A673 (cell line): ENCODE data around the gene COL4A2. TPM values are rescaled to one million over a fixed set of nuclear protein-coding genes. Genes with fewer than 3 reads are reported as not detected.

Source experiments
- BruUV-seq: library from RNA; stranded (reverse); fragments of 400-500 nt; replicated peaks from 2 replicates; lab custom pipeline; 2021; lab: Mats Ljungman, UMichigan
- CTCF ChIA-PET: fragments of 300-600 bp; sonication (Branson Sonifier 250); formaldehyde crosslinking; loops from one replicate; lab custom pipeline; 2022; ENCODE audit warnings: antibody characterized with exemption; lab: Charles Lee
- POLR2A ChIA-PET: fragments of 300-600 bp; sonication (Branson Sonifier 250); formaldehyde crosslinking; loops from one replicate; lab custom pipeline; 2022; ENCODE audit warnings: antibody characterized with exemption; ENCODE audit not compliant: low non-redundant PET; lab: Charles Lee
- DNase-seq: peaks from one replicate; pipeline ENCODE4 v3.0.0-alpha.2; 2015; ENCODE audit warnings: low spot score
- H3K27ac ChIP-seq: fragments of 200-600 bp; sonication (generic); 2 replicates; pipeline ENCODE4 v1.5.1; 2016; ENCODE audit warnings: mixed run types, low read depth, mild to moderate bottlenecking, mixed read lengths, antibody characterized with exemption, low read length; ENCODE audit not compliant: poor library complexity, severe bottlenecking
- H3K27me3 ChIP-seq: fragments of 200-600 bp; sonication (generic); replicated peaks from 2 replicates; pipeline ENCODE4 v1.6.1; 2017; ENCODE audit warnings: mixed run types, low read depth, mild to moderate bottlenecking, mixed read lengths, antibody characterized with exemption, low read length; ENCODE audit not compliant: insufficient read depth, poor library complexity
- H3K36me3 ChIP-seq: fragments of 200-600 bp; sonication (generic); 2 replicates; pipeline ENCODE4 v1.6.1; 2016; ENCODE audit warnings: mixed run types, mild to moderate bottlenecking, mixed read lengths, antibody characterized with exemption, low read length; ENCODE audit not compliant: insufficient read depth, poor library complexity, severe bottlenecking
- H3K4me1 ChIP-seq: fragments of 200-600 bp; sonication (generic); 2 replicates; pipeline ENCODE4 v1.6.1; 2017; ENCODE audit warnings: mixed run types, mild to moderate bottlenecking, mixed read lengths, antibody characterized with exemption, low read length; ENCODE audit not compliant: insufficient read depth, poor library complexity, severe bottlenecking
- H3K4me3 ChIP-seq: fragments of 200-600 bp; sonication (generic); 2 replicates; pipeline ENCODE4 v1.5.1; 2016; ENCODE audit warnings: low read depth, mixed run types, mild to moderate bottlenecking, mixed read lengths, low read length; ENCODE audit not compliant: poor library complexity, severe bottlenecking
- H3K9me3 ChIP-seq: fragments of 200-600 bp; sonication (generic); 2 replicates; pipeline ENCODE4 v1.6.1; 2016; ENCODE audit warnings: mixed run types, low read depth, mild to moderate bottlenecking, mixed read lengths, antibody characterized with exemption, low read length; ENCODE audit not compliant: poor library complexity, severe bottlenecking
- EZH2 ChIP-seq: fragments of 200-600 bp; sonication (generic); IDR thresholded peaks from 2 replicates; pipeline ENCODE4 v1.6.1; 2017; ENCODE audit warnings: borderline replicate concordance, low read depth, mild to moderate bottlenecking, mixed read lengths, antibody characterized with exemption, low read length; ENCODE audit not compliant: poor library complexity, severe bottlenecking
- intact Hi-C: fragments of 100-400 bp; cut with micrococcal nuclease; formaldehyde crosslinking; loops from one replicate; pipeline ENCODE4 v1.10.0; 2022; ENCODE audit not compliant: unreplicated experiment
- total RNA-seq: library from RNA; stranded (reverse); gene quantifications from 2 replicates; pipeline ENCODE4 v1.2.3, GENCODE V29; 2021
- TF ChIP-seq, protein P1 (sequence below): fragments of 300-800, 200-600 bp; sonication (generic); conservative IDR thresholded peaks from 2 replicates; pipeline ENCODE4 v1.5.1; 2017; ENCODE audit warnings: low read depth, mild to moderate bottlenecking, antibody characterized with exemption, low read length, moderate library complexity, mixed read lengths

The COL4A2 gene
- total RNA-seq, 1 experiment from 2014 or later = 184 TPM

DNA sequence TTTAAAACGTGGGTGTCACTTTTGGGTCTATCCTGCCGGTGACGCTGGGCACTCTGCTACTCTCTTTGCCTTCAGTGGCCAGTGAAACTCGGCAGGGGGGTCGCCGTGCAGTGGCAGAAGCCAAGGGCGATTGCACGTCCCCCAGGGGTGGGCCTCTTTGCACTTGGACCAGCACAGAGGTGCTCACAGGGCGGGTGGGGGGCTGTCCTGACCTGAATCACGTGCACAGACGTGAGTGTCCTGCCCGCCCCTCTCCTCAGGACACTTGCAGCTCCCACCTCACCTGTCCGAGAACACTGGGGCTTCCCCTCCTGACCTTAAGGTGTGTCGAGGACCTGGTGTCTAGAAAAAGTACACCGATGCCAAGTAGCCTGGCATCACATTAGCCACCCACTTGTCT, 16.3 kb upstream of the COL4A2 start:
- no peak for TF ChIP-seq EZH2
- TF ChIP-seq, protein P1, sequence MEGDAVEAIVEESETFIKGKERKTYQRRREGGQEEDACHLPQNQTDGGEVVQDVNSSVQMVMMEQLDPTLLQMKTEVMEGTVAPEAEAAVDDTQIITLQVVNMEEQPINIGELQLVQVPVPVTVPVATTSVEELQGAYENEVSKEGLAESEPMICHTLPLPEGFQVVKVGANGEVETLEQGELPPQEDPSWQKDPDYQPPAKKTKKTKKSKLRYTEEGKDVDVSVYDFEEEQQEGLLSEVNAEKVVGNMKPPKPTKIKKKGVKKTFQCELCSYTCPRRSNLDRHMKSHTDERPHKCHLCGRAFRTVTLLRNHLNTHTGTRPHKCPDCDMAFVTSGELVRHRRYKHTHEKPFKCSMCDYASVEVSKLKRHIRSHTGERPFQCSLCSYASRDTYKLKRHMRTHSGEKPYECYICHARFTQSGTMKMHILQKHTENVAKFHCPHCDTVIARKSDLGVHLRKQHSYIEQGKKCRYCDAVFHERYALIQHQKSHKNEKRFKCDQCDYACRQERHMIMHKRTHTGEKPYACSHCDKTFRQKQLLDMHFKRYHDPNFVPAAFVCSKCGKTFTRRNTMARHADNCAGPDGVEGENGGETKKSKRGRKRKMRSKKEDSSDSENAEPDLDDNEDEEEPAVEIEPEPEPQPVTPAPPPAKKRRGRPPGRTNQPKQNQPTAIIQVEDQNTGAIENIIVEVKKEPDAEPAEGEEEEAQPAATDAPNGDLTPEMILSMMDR = no peak
- no TSS peak for BruUV-seq
- POLR2A ChIA-PET = no interaction called here
- Histone ChIP-seq H3K4me1 (no peaks in the 10 kb centered on the region), H3K27me3 (no peaks in the 10 kb centered on the region), H3K4me3 (no peak overlapping the region), H3K9me3 (no peaks in the 10 kb centered on the region), H3K36me3 (no peaks in the 10 kb centered on the region), H3K27ac (no peak overlapping the region)
- no peak for DNase-seq
- CTCF ChIA-PET = no interaction called here
- intact Hi-C loops = no loop called here

DNA sequence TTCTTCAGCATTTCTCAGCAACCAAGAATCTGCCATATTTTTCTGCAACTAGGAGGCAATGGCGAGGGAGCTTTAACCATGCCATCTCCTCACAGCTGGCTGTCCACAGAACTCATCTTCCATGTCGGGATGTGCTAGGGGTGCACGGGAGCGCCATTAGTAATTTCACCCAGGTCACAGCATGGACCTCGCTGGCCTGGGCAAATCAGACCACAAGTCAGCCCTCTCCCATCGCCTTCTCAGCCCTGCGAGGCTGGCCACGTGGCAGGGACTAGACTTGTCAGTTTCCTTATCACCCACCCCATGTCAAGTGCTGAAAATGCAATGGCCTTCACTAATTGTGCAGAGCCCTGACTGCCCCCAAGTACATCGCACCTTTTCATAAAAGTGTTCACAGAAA, 15.8 kb upstream of the COL4A2 start:
- no peaks in the 10 kb centered on the region for H3K4me1 ChIP-seq
- no peak overlapping the region for H3K27ac ChIP-seq
- no TSS peak for BruUV-seq
- no peak for TF ChIP-seq EZH2
- TF ChIP-seq, protein P1 = no peak
- CTCF ChIA-PET = no interaction called here
- H3K27me3 ChIP-seq = no peaks in the 10 kb centered on the region
- H3K36me3 ChIP-seq = no peaks in the 10 kb centered on the region
- no peak for DNase-seq
- no peak overlapping the region for H3K4me3 ChIP-seq
- H3K9me3 ChIP-seq = no peaks in the 10 kb centered on the region
- intact Hi-C loops = no loop called here
- POLR2A ChIA-PET = no interaction called here

DNA sequence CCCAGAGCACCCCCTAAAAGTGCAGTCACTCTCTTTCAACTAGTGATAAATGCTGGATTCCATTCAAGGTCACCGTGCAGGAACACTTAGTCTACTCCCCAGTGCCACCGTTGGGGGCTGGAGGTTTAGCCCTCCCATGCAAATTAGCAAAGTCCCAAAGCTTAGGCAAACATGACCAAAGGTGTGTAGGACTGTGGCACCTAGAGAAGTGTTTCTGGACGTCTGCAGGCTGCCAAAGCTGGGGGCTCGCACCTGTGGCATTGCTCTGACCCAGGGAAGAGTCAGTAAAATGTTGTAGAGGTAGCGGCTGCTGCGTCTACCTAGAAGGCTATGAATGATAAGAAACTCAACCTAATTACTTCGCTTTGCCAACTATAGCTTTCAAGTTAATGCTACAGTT, 14.0 kb upstream of the COL4A2 start:
- TF ChIP-seq EZH2 = no peak
- TF ChIP-seq, protein P1 = no peak
- no peak for DNase-seq
- Histone ChIP-seq H3K27me3 (no peaks in the 10 kb centered on the region), H3K36me3 (no peaks in the 10 kb centered on the region), H3K9me3 (no peaks in the 10 kb centered on the region), H3K4me1 (no peaks in the 10 kb centered on the region), H3K4me3 (no peak overlapping the region), H3K27ac (no peak overlapping the region)
- ChIA-PET POLR2A (no interaction called here), CTCF (no interaction called here)
- intact Hi-C loops = no loop called here
- no TSS peak for BruUV-seq
